Measurements from ENCODE around the gene TOE1. TPM values are rescaled to one million over a fixed set of nuclear protein-coding genes. Genes with fewer than 3 reads are reported as not detected.

Gene TOE1
- polyA plus RNA-seq, 1 donor from 2014 or later = 16.8 TPM

- H3K27ac ChIP-seq (ENCODE audit: low read length) = no peak overlapping the region
Measured at GRCh38 chr1:45364294-45364693, 24.3 kb downstream of the TOE1 start.

DNA sequence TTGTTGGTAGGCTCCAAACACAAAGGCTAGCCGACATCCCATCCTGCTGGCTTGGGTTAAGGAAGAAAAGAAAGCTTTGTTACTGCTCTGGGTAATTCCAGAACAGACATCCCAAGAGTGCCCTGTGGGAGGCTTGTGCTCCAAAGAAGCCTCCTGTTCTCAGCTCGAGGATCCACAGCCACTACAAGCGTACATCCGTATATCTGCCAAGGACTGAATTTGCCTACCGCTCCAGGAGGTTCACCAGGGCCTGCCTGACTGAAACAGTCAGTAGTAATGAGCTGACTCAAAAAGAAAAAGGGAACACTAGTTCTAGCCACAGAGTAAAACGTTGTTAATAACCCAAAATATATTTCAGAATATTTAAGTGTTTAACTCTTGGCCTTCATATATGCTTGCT is 25.1 kb downstream of the TOE1 start:
- Histone ChIP-seq H3K9me2 (ENCODE audit: insufficient read depth, low read length) (no peaks in the 10 kb centered on the region), H3K9ac (ENCODE audit: low read length) (no peak overlapping the region), H3K27me3 (ENCODE audit: insufficient read depth, low read depth, low read length) (no peaks in the 10 kb centered on the region), H4K20me1 (ENCODE audit: insufficient read depth) (no peaks in the 10 kb centered on the region), H3K36me3 (ENCODE audit: insufficient read depth, low read length) (no peaks in the 10 kb centered on the region), H3K27ac (ENCODE audit: low read length) (no peak overlapping the region), H3K4me3 (ENCODE audit: low read length) (no peak overlapping the region), H3K9me3 (ENCODE audit: low read length) (no peaks in the 10 kb centered on the region), H2AFZ (ENCODE audit: low read depth, low read length) (no peak overlapping the region), H3K4me2 (ENCODE audit: low read length) (no peak overlapping the region), H3F3A (ENCODE audit: insufficient read depth, low read length, poor library complexity, severe bottlenecking) (no peaks in the 10 kb centered on the region), H3K79me2 (replicated peaks; ENCODE audit: insufficient read depth, low read length) (no peaks in the 10 kb centered on the region)
- TF ChIP-seq REST (IDR thresholded peaks at IDR 0.05; ENCODE audit: borderline replicate concordance) = no peak
- TF ChIP-seq EP300 (conservative IDR thresholded peaks at IDR 0.05; ENCODE audit: poor library complexity, severe bottlenecking) = no peak
- no peak for TF ChIP-seq CTCF (IDR thresholded peaks at IDR 0.05; ENCODE audit: poor library complexity, severe bottlenecking)
- TF ChIP-seq MXI1 (conservative IDR thresholded peaks at IDR 0.05; ENCODE audit: poor library complexity, severe bottlenecking) = no peak
- TF ChIP-seq POLR2AphosphoS5 (IDR thresholded peaks at IDR 0.05) = no peak
- TF ChIP-seq RAD21 (conservative IDR thresholded peaks at IDR 0.05) = no peak
- TF ChIP-seq SMC3 (conservative IDR thresholded peaks at IDR 0.05; ENCODE audit: poor library complexity) = no peak

More at GRCh38 chr1:45364294-45364693, 24.3 kb downstream of the TOE1 start:
- no peak overlapping the region for H3K4me2 ChIP-seq (ENCODE audit: low read length)
- H3K9me2 ChIP-seq (ENCODE audit: insufficient read depth, low read length) = no peaks in the 10 kb centered on the region
- H3K9ac ChIP-seq (ENCODE audit: low read length) = no peak overlapping the region
- no peak overlapping the region for H2AFZ ChIP-seq (ENCODE audit: low read depth, low read length)
- no peaks in the 10 kb centered on the region for H3F3A ChIP-seq (ENCODE audit: insufficient read depth, low read length, poor library complexity, severe bottlenecking)
- H3K27me3 ChIP-seq (ENCODE audit: insufficient read depth, low read depth, low read length) = no peaks in the 10 kb centered on the region
- no peaks in the 10 kb centered on the region for H4K20me1 ChIP-seq (ENCODE audit: insufficient read depth)
- H3K36me3 ChIP-seq (ENCODE audit: insufficient read depth, low read length) = no peaks in the 10 kb centered on the region
- TF ChIP-seq SMC3 (conservative IDR thresholded peaks at IDR 0.05; ENCODE audit: poor library complexity) (no peak), MXI1 (conservative IDR thresholded peaks at IDR 0.05; ENCODE audit: poor library complexity, severe bottlenecking) (no peak), REST (IDR thresholded peaks at IDR 0.05; ENCODE audit: borderline replicate concordance) (no peak), POLR2AphosphoS5 (IDR thresholded peaks at IDR 0.05) (no peak), EZH2 (IDR thresholded peaks at IDR 0.05; ENCODE audit: borderline replicate concordance, insufficient read depth, low read length, poor library complexity, severe bottlenecking) (no peak), CTCF (IDR thresholded peaks at IDR 0.05; ENCODE audit: poor library complexity, severe bottlenecking) (no peak), EP300 (conservative IDR thresholded peaks at IDR 0.05; ENCODE audit: poor library complexity, severe bottlenecking) (no peak), RAD21 (conservative IDR thresholded peaks at IDR 0.05) (no peak), TAF1 (IDR thresholded peaks at IDR 0.05; ENCODE audit: low read depth) (no peak)
- H3K9me3 ChIP-seq (ENCODE audit: low read length) = no peaks in the 10 kb centered on the region
- H3K79me2 ChIP-seq (replicated peaks; ENCODE audit: insufficient read depth, low read length) = no peaks in the 10 kb centered on the region
- H3K4me3 ChIP-seq (ENCODE audit: low read length) = no peak overlapping the region

Data from neural cell (in vitro differentiated cells).